Stimulated activated CD8-positive, alpha-beta memory T cell treated with anti-CD3 and anti-CD28 coated beads, Interleukin-2, amount 100 ng/mL, for 48 hours (primary cell): Measurements from ENCODE around the gene SULT2B1.
"Not testable (repeated sequence)": the region's sequence is repeated elsewhere in the genome, so short reads cannot be mapped to it uniquely, and the experiment has no call there.

Source experiments
- DNase-seq, 2 donors: peaks; one replicate each; pipeline ENCODE4 v3.0.0-alpha.2; 2020; ENCODE audit warnings: low read depth in 2 of 2

The SULT2B1 gene

GRCh38 chr19:48551437-48552302 is at the start of gene SULT2B1:
TSS of gene SULT2B1 (plus strand) at chr19:48552172. CDS start at chr19:48552253, 81 bp downstream.
- DNase-seq: no peak

DNA sequence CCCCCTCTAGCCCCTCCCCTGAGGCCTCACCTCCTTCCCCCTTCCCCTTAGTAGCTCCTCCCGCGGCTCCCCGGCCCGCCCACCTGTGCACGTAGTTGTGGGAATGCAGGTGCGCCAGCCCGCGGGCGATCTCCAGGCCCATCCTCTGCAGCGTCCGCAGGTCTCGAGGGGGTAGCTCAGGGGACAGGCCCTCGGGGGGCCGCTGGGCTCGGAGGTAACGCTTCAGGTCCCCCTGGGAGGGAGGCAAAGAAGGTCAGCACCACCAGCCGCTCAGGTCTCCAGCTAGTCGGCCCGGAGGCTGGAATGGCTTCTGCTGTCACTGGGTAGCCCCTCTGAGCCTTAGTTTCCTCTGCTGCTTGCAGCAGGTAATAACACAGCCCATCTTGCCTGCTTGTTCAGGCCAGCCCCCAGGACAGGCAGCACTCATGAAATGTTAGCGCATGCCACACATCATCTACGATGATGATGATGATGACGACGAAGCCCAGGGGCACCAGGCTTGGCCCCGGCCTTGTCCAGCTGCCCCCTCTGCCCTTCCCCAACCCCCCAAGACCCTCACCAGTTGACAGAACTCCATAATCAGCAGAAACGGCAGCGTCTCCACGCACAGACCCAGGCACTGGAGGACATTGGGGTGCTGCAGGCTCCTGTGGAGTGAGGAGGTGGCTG is 49.5 kb upstream of the SULT2B1 start:
- DNase-seq: no peak

DNA sequence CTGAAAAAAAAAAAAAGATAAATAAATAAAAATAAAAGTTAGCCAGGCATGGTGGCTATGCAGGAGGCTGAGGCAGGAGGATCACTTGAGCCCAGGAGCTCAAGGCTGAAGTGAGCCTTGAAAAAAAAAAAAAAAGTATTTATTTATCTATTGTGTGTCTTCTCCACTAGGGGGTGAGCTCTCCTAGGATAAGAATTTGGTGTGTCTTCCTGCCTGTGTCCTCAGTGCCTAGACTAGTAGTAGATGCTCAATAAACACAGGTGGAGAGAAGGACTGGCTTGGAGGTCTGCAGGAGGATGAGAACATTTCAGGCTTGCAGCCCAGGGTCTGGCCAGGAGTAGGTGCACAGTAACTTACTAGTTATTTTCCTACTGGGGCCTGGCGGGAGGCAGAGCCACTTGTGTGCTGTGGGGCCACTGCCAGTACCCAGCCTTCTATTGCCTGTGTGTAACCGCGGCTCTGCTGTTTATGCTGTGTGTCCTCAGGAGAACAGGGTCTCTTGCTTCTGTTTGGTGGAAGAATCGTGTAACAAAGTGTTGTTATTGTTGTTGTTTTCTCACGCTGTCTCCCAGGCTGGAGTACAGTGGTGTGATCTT is 45.7 kb upstream of the SULT2B1 start:
- no peak for DNase-seq

GRCh38 chr19:48507911-48508439 is 44.0 kb upstream of the SULT2B1 start:
- DNase-seq: no peak

DNA sequence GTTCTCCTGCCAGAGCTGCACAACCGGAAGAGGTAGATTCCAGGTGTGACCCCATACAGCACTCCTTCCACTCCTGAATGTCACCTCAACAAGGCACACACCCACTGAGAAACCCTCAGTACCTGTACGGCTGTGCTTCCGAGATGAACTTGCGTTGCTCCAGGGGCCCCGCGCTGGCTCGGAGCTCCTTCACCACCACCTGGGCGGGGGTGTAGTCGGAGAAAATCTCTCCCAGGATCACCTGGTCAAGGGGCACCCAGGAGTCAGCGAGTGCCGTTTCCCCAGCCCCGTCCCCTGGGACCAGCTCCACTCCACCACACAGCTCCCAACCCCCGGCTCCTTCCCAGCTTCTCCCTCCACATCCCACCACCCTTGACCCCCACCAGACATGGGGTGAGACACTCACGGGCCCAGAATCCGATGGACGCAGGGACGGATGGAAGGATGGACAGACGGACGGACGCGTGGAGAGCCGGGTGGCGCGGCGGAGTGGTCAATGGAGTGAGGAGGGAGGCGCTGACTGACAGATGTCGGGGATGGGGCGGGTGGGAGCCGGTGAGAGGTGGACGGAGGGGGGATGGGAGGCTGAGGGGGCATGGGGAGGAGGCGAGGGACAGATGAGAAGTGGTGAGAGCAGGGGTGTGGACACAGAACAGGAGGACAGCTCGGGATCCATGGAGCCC is 43.1 kb upstream of the SULT2B1 start:
- DNase-seq: no peak

GRCh38 chr19:48509467-48510194 is 42.3 kb upstream of the SULT2B1 start:
- no peak for DNase-seq

- DNase-seq: peak; percentile 48 to 62
Measured at GRCh38 chr19:48510421-48511268, 41.3 kb upstream of the SULT2B1 start.

- DNase-seq: no peak
Measured at GRCh38 chr19:48511321-48511731, 40.6 kb upstream of the SULT2B1 start.

DNA sequence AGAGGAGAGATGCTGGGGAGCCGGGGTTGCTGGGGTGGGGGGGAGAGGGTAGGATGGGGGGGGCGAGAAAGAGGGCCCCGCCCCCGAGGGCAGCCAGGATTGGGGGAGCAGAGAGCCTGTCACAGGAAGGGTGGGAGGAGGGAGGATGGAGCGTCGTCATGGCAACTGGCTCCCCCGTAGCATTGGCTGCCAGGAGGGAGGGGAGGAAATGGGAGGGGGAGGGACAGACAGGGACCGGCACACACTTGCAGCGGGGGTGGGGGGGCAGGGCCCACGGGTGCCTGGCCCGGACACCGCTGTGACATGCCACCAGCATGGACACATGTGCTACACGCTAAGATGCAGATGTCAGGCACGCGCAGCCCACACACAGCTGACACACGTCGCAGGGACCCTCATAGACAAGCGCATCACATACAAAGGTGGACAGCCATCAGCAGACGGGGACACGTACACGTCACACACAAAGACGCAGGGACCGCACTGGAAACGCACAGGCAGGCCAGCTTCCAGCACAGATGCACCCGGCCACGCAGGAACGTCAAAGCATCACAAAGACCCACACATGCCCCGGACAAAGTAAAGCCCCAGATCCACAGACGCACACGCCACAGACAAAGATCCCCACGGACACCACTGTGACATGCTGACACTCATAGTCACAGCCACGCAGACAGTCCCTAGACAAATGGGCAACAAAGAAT is 40.0 kb upstream of the SULT2B1 start, which contains the start of gene LMTK3:
LMTK3 (minus strand) TSS at position 36 of the 704 bp plus-strand sequence. CDS start 259 bp downstream, outside the sequence.
- DNase-seq: peak; percentile 49 to 66

- DNase-seq: no peak
Measured at GRCh38 chr19:48512504-48513288, 39.3 kb upstream of the SULT2B1 start.

GRCh38 chr19:48513289-48514122 is 38.5 kb upstream of the SULT2B1 start:
- peak; percentile 39 to 66 for DNase-seq

DNA sequence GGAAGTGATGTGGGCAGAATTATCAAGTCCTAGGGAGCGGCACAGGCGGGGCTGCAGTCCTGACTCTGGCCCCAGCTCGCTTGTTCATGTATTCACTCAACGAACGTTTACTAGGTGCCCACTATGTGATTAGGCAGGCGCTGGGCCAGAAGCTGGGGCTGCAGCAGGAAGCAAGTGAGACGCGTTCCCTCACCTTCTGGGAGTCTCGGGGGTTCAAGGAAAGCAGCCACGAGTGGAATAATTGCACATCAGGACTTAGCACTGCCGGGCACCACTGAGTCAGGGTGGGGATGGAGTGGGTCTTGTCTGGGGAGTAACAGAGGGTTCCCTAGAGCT is 37.9 kb upstream of the SULT2B1 start:
- no peak for DNase-seq

DNA sequence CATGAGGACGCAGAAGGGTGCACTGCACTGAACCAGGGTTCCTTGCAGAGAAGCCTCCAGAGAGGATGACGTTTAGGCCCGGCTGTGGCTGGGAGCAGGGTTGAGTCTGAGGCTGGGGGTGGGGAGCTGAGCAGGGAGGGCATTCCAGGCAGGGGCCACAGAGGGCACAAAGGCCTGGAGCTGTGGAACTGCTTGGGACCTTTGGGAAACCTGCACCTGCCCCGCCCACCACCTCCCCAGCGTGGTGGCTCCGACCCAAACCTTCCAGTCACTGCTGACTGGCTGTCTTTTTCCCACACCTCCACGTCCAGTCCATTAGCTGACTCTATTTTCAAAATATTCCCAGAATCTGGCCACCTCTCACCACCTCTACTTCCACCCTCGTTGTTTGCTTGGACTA is 35.4 kb upstream of the SULT2B1 start:
- no peak for DNase-seq

DNA sequence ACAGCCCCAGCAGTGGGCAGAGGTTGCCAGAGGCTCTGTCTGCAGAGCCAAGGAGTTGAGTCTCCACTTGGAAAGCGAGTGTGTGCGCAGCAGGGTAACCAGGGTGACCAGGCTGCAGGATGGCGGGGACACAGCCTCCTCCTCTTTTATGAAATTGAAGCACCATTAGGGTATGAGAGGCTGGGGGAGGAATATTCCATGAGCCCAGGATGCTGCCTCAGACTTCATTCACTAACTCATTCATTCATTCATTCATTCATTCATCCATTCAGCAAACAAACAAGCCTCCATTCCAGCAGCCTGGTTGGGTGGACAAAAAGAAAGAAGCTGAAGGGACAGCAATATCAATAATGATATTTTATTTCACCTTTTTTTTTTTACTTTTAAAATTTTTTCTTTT is 33.8 kb upstream of the SULT2B1 start:
- no peak for DNase-seq

GRCh38 chr19:48519426-48519825 is 32.5 kb upstream of the SULT2B1 start:
- DNase-seq: not testable (repeated sequence)

DNA sequence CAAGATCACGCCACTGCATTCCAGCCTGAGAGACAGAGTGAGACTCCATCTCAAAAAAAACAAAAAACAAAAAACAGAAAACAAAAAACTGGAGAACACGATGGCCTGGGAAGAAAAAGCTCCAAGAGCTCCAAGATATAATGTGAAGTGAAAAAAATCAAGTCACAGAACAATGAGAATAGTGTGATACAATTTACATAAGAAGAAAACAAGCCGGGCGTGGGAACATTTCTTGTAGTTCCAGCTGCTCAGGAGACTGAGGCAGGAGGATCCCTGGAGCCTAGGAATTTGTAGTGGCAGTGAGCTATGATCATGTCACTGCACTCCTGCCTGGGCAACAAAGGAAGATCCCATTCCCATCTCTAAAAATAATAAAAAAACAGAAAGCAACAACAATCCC is 31.8 kb upstream of the SULT2B1 start:
- DNase-seq: no peak

DNA sequence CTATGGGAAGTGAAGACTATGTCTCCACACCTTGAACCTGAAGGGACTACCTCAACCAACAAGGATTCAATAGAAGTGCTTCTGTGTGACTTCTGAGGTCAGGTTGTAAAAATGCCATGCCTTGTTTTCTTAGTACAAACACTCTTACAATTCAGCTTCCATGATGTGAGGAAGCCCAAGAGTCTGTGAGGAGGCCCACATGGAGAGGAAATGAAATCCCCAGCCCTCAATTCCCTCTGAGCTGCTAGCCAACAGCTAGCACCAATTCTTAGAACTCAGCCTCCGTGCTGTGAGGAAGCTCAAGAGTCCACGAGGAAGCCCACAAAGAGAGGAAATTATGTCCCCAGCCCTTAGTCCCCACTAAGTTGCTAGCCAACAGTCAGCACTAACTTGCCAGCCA is 27.8 kb upstream of the SULT2B1 start:
- no peak for DNase-seq

DNA sequence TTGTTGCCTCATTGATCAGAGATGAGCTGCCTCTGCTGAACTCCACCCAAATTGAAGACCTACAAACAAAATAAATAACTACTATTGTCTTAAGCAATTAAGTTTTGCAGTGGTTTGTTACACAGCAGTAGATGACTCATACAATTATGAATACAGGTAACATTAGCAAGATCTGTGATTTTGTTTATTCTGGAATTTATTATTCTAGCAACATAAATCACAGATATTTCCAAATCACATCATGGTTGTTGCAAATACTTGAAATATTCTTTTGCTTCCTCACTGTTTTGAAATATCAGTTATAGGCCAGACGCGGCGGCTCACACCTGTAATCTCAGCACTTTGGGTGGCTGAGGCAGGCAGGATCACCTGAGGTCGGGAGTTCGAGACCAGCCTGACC is 27.2 kb upstream of the SULT2B1 start:
- DNase-seq: no peak
